Ishikawa (cell line): ENCODE measurements around the gene CCDC121.

Experiments
- CEBPB ChIP-seq: IDR thresholded peaks from 2 replicates; pipeline ENCODE4 v1.6.1; 2012
- EGR1 ChIP-seq: IDR thresholded peaks from 2 replicates; pipeline ENCODE4 v1.6.1; 2012
- EP300 ChIP-seq: IDR thresholded peaks from 2 replicates; pipeline ENCODE4 v1.6.1; 2012; ENCODE audit warnings: borderline replicate concordance
- FOXM1 ChIP-seq: IDR thresholded peaks from 2 replicates; pipeline ENCODE4 v1.6.1; 2012; ENCODE audit warnings: low read depth, borderline replicate concordance
- MAX ChIP-seq: IDR thresholded peaks from 2 replicates; pipeline ENCODE4 v1.6.1; 2012
- NFIC ChIP-seq: IDR thresholded peaks from 2 replicates; pipeline ENCODE4 v1.6.1; 2012
- REST ChIP-seq: IDR thresholded peaks from 2 replicates; pipeline ENCODE4 v1.6.1; 2012; ENCODE audit warnings: low read depth, mild to moderate bottlenecking
- TAF1 ChIP-seq: IDR thresholded peaks from 2 replicates; pipeline ENCODE4 v1.6.1; 2012; ENCODE audit warnings: low read depth, mild to moderate bottlenecking
- TCF12 ChIP-seq: IDR thresholded peaks from 2 replicates; pipeline ENCODE4 v1.6.1; 2012; ENCODE audit warnings: low read depth
- TEAD4 ChIP-seq: IDR thresholded peaks from 2 replicates; pipeline ENCODE4 v1.6.1; 2012

- no peak for TF ChIP-seq TEAD4
- TF ChIP-seq MAX: no peak
- no peak for TF ChIP-seq REST
- no peak for TF ChIP-seq EP300
- TF ChIP-seq TAF1: no peak
- TF ChIP-seq FOXM1: no peak
- TF ChIP-seq EGR1: no peak
- no peak for TF ChIP-seq CEBPB
- no peak for TF ChIP-seq TCF12
- no peak for TF ChIP-seq NFIC
Observed at GRCh38 chr2:27638709-27639108, 9.9 kb upstream of the CCDC121 start.
